GM13977 (cell line): Measurements from ENCODE around the gene EZH1.
"Not testable (repeated sequence)": the region's sequence is repeated elsewhere in the genome, so short reads cannot be mapped to it uniquely, and the experiment has no call there.

Experiments used
- DNase-seq: peaks from one replicate; pipeline ENCODE4 v3.0.0; 2012; ENCODE audit warnings: low spot score
- in situ Hi-C: fragments of 300-500 bp; cut with MboI; formaldehyde crosslinking; loops from one replicate; pipeline ENCODE4 v1.12.0; 2022; ENCODE audit warnings: low sequenced_read_pairs, low pct_unique_long_range_greater_than_20kb, mixed read lengths, inconsistent platforms; ENCODE audit not compliant: unreplicated experiment
- TF ChIP-seq, protein P1 (sequence below): IDR thresholded peaks from 2 replicates; pipeline ENCODE4 v1.5.1; 2012; ENCODE audit warnings: mild to moderate bottlenecking, control low read depth; ENCODE audit not compliant: insufficient read depth; ENCODE audit errors: extremely low read depth, missing control alignments

EZH1 gene

DNA sequence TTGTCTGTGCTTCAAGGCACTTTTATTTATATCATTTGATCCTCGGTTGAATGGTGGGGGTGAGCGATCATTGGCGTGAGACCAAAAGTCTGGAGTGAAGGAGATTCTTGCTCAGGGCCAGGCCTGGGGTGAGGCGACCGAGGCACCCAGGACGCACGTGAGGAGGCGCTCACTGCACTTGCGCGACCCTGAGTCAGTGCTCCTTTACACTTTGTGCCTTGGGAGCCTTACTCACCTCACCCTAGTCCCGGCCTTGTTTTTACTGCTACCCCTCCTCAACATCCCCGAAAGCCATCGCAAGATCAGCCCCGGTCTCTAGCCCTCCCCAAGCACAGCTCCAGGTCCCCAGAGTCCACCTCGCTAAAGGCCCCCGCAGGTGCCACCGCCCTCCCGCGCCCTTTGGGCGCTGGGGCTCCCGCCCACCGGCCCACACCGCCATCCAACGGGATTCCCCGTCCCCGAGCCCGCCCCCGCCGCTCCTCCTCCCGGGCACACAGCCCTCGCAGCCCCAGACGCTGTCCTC lies 496 bp downstream of the EZH1 start:
- TF ChIP-seq, protein P1, sequence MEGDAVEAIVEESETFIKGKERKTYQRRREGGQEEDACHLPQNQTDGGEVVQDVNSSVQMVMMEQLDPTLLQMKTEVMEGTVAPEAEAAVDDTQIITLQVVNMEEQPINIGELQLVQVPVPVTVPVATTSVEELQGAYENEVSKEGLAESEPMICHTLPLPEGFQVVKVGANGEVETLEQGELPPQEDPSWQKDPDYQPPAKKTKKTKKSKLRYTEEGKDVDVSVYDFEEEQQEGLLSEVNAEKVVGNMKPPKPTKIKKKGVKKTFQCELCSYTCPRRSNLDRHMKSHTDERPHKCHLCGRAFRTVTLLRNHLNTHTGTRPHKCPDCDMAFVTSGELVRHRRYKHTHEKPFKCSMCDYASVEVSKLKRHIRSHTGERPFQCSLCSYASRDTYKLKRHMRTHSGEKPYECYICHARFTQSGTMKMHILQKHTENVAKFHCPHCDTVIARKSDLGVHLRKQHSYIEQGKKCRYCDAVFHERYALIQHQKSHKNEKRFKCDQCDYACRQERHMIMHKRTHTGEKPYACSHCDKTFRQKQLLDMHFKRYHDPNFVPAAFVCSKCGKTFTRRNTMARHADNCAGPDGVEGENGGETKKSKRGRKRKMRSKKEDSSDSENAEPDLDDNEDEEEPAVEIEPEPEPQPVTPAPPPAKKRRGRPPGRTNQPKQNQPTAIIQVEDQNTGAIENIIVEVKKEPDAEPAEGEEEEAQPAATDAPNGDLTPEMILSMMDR = peak; percentile 18
- DNase-seq = peak; percentile 76
- in situ Hi-C loops = no loop called here

DNA sequence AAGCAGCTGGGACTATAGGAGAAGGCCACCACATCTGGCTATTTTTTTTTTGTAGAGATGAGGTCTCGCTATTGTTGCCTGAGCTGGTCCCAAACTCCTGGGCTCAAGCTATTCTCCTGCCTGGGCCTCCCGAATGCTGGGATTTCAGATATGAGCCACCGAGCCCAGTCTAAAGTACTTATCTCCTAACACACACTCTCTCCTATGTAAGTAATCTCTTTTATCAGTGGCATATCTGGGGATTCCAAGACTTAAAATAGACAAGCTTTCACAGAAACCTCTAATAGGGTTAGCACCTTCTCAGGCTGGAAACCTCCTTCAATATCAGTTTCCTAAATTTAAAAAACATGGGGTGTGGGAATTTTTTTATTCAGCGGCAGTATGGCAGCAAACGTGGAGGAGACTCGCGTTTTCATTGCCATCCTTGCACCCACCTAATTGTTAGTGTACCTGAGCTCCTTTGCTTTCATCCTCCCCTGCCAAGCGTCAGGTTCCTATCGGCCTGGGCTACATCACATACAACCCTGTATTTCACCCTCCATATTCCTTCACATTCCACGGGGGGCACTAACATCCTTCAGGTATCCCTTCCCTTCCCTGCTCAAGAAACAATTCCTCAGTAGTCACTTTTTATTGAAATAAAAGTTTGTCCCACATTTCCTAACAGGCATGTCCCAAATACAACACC lies 1.1 kb downstream of the EZH1 start:
- TF ChIP-seq, protein P1 = no peak
- no peak for DNase-seq
- in situ Hi-C loops = no loop called here

DNA sequence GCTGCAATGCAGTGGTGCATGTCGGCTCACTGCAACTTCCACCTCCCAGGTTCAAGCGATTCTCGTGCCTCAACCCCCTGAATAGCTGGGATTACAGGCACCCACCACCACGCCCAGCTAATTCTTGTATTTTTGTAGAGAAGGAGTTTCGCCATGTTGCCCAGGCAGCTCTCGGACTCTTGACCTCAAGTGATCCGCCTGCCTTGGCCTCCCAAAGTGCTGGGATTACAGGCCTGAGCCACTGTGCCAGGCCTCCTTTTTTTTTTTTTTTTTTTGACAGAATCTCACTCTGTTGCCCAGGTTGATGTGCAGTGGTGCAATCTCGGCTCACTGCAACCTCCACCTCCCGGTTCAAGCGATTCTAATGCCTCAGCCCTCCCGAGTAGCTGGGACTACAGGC lies 1.9 kb downstream of the EZH1 start:
- DNase-seq, in situ Hi-C loops: not testable (repeated sequence)

DNA sequence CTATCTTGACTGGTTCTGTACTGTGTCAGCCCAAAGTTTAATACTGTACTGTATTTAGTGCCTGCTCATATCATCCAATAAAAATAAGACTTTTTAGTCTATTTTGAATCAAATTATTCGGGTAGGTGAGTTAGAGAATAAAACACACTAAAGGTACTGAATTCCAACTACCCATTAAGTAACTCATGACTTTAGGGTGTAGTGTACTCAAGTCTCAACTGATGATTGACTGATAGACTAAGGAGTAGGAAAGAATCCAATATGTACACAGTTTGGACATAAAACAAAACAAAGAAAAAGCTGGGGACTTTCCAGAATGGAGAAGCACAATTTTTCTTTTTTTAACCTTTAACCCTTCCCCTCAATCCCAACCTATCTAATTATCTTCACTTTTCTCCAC lies 4.1 kb downstream of the EZH1 start:
- in situ Hi-C loops = no loop called here
- DNase-seq = no peak
- TF ChIP-seq, protein P1 = no peak

DNA sequence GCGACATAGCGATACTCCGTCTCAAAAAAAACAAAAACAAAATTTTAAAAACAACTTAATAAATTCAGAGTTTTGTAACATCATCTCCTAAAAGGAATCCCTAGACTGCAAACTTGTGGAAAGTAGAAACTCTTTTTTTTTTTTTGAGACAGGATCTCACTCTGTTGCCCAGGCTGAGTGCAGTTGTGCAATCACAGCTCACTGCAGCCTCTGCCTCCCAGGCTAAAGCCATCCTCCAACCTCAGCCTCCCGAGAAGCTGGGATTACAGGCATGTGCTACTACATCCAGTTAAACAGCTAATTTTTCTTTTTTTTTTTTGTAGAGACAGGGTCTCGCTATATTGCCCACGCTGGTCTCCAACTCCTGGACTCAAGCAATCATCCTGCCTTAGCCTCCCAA lies 19.7 kb downstream of the EZH1 start:
- TF ChIP-seq, protein P1 = no peak
- DNase-seq = no peak
- in situ Hi-C loops = no loop called here

DNA sequence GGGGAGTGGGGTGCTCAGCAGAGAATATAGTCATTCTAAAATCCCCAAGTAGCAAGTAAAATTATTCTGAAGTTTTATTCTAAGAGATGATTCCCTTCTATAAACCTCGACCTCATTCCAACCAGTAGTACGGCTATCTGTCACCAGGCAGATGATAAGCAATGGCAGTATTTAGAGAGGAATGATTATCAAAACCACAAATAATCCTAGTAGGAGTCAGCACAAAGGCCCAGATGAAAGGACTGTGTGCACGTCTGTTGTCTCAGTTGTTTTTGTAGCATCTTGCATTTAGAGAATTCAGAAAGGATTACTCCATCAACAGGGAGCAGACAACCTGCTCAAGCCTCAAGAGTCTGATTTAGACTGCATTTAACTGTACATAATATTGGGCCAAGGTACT lies 21.2 kb downstream of the EZH1 start:
- TF ChIP-seq, protein P1 = no peak
- DNase-seq = no peak
- in situ Hi-C loops = loop anchor here (5.0 kb wide), 1 partner anchor 34 kb away; no protein-coding TSS in a partner anchor

DNA sequence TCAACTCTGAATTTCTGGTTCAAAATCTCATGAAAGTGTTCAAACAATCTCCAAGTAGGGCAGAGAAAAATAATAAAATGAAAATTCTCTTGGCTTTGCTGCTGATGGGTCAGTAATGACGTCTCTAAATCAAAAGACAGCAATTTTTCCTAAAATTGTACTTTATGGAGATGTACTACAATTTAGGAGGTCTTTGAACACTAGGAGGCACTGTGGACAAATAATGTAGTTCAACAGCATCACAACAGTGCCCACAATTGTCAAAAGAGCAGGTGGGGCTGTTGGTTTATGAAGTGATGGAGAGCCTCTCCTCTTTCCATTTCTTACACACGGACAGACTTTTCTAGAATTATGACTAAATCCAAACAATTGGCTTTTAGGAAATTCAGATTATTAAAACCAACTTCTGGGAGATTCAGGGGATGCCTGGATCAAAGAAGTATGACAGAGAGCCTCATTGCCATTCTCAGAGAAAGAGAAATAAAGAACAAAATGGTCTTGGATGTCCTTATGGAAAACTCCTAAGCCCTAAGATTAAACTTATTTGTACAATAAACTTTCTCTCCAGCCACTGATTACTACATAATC lies 23.8 kb downstream of the EZH1 start:
- DNase-seq = peak; percentile 70
- in situ Hi-C loops = loop anchor here (5.0 kb wide), 1 partner anchor 36 kb away; no protein-coding TSS in a partner anchor
- TF ChIP-seq, protein P1 = peak; percentile 69
